ENCODE results near the gene ANXA3.

Gene ANXA3

GRCh38 chr4:78612398-78613178, 61.0 kb downstream of the ANXA3 start:
- no peak for DNase-seq (ENCODE audit: low read depth)

- no peak for DNase-seq (ENCODE audit: low read depth)
These were observed 62.2 kb downstream of the ANXA3 start for GRCh38 chr4:78613522-78614321.

GRCh38 chr4:78616046-78616498, 64.5 kb downstream of the ANXA3 start:
- DNase-seq (ENCODE audit: low read depth), result no peak

- no peak for DNase-seq (ENCODE audit: low read depth)
These were observed 66.9 kb downstream of the ANXA3 start for GRCh38 chr4:78618436-78618835.

- DNase-seq (ENCODE audit: low read depth), result no peak
These were observed 69.8 kb downstream of the ANXA3 start for GRCh38 chr4:78621395-78621794.

GRCh38 chr4:78622253-78622979, 70.8 kb downstream of the ANXA3 start:
- DNase-seq (ENCODE audit: low read depth), result no peak

GRCh38 chr4:78624048-78624447, 72.5 kb downstream of the ANXA3 start:
- no peak for DNase-seq (ENCODE audit: low read depth)

- DNase-seq (ENCODE audit: low read depth), result no peak
These were observed 73.5 kb downstream of the ANXA3 start for GRCh38 chr4:78625073-78625472.

GRCh38 chr4:78627046-78627965, 75.7 kb downstream of the ANXA3 start:
- no peak for DNase-seq (ENCODE audit: low read depth)

GRCh38 chr4:78627966-78628678, 76.6 kb downstream of the ANXA3 start:
- DNase-seq (ENCODE audit: low read depth), result no peak

GRCh38 chr4:78629991-78630541, 78.5 kb downstream of the ANXA3 start:
- no peak for DNase-seq (ENCODE audit: low read depth)

- no peak for DNase-seq (ENCODE audit: low read depth)
These were observed 79.0 kb downstream of the ANXA3 start for GRCh38 chr4:78630615-78631014.

GRCh38 chr4:78634011-78634664, 82.6 kb downstream of the ANXA3 start:
- no peak for DNase-seq (ENCODE audit: low read depth)

GRCh38 chr4:78638337-78639172, 87.0 kb downstream of the ANXA3 start:
- no peak for DNase-seq (ENCODE audit: low read depth)

GRCh38 chr4:78640714-78641113, 89.1 kb downstream of the ANXA3 start:
- no peak for DNase-seq (ENCODE audit: low read depth)

- DNase-seq (ENCODE audit: low read depth), result no peak
These were observed 91.4 kb downstream of the ANXA3 start for GRCh38 chr4:78642934-78643333.

- no peak for DNase-seq (ENCODE audit: low read depth)
These were observed 92.6 kb downstream of the ANXA3 start for GRCh38 chr4:78644063-78644691.

- DNase-seq (ENCODE audit: low read depth), result no peak
These were observed 93.3 kb downstream of the ANXA3 start for GRCh38 chr4:78644744-78645330.

Measured in activated T-helper 9 cell treated with anti-CD3 and anti-CD28 coated beads, Interleukin-2, amount 50 U/mL, for 16 hours (primary cell).